Right atrium auricular region (tissue), 2 donors: ENCODE data around the gene TCAP. TPM values are rescaled to one million over a fixed set of nuclear protein-coding genes. Genes with fewer than 3 reads are reported as not detected.

Experiments used
- DNase-seq: peaks from one replicate; pipeline ENCODE4 v3.0.0-alpha.2; 2019; ENCODE audit warnings: low spot score
- H3K27ac ChIP-seq, 2 donors: fragments of 200-600 bp; sonication (generic); 1 replicate in 1 of 2; 2 replicates in 1 of 2; pipeline ENCODE4 v1.5.1; 2016 to 2019
- H3K27me3 ChIP-seq, 2 donors: fragments of 200-600 bp; sonication (generic); one replicate each; pipeline versions ENCODE4 v1.5.1 to v1.6.0; 2017 to 2019
- H3K36me3 ChIP-seq: fragments of 200-600 bp; sonication (generic); one replicate; pipeline ENCODE4 v1.5.1; 2016
- H3K4me1 ChIP-seq, 2 donors: fragments of 200-600 bp; sonication (generic); one replicate each; pipeline versions ENCODE4 v1.5.1 to v1.6.0; 2017 to 2019
- H3K4me3 ChIP-seq, 2 donors: fragments of 200-600 bp; sonication (generic); 1 replicate in 1 of 2; 2 replicates in 1 of 2; pipeline ENCODE4 v1.5.1; 2017 to 2019; ENCODE audit warnings: mild to moderate bottlenecking in 1 of 2, moderate library complexity in 1 of 2
- H3K9me3 ChIP-seq, 2 donors: fragments of 200-600 bp; sonication (generic); one replicate each; pipeline ENCODE4 v1.5.1; 2019
- CTCF ChIP-seq, 2 donors: fragments of 200-600 bp; sonication (generic); IDR thresholded peaks; one replicate each; pipeline ENCODE4 v1.5.1; 2019; ENCODE audit warnings: antibody characterized with exemption in 2 of 2
- total RNA-seq, 2 donors: library from RNA; depleted of rRNA; stranded (reverse); fragments of >200 nt; gene quantifications; one replicate each; pipeline ENCODE4 v1.1.0, GENCODE V29; 2016

Gene TCAP
- total RNA-seq, 2 donors from 2014 or later: 3,380 to 5,284 TPM

GRCh38 chr17:39667945-39668924 is 3.1 kb downstream of the TCAP start, which contains the start of gene PNMT:
Gene PNMT (plus strand): TSS chr17:39668453. CDS start chr17:39668476, 23 bp downstream.
- H3K27ac ChIP-seq: peak within 1 kb of the TSS; percentile 89 to 96
- H3K9me3 ChIP-seq: no peaks in the 10 kb centered on the region
- peak; percentile 65 to 81 for TF ChIP-seq CTCF (IDR thresholded peaks at IDR 0.05)
- peak within 1 kb of the TSS; percentile 57 to 64 for H3K4me3 ChIP-seq
- no peak for DNase-seq
- H3K36me3 ChIP-seq: no peaks in the 10 kb centered on the region
- no peaks in the 10 kb centered on the region for H3K27me3 ChIP-seq
- peaks cover 0 to 78% of the 10 kb centered on the region in 2 donors for H3K4me1 ChIP-seq

- H3K27me3 ChIP-seq: no peaks in the 10 kb centered on the region
Observed at GRCh38 chr17:39669897-39670735, 5.0 kb downstream of the TCAP start.

GRCh38 chr17:39670746-39671145 is 5.6 kb downstream of the TCAP start:
- no peaks in the 10 kb centered on the region for H3K27me3 ChIP-seq

More at GRCh38 chr17:39669897-39670735, 5.0 kb downstream of the TCAP start:
- Histone ChIP-seq H3K27ac (peak overlapping the region; percentile 89 to 96), H3K4me1 (peaks cover 0 to 75% of the 10 kb centered on the region in 2 donors), H3K9me3 (no peaks in the 10 kb centered on the region), H3K4me3 (no peak overlapping the region), H3K36me3 (no peaks in the 10 kb centered on the region)
- no peak for TF ChIP-seq CTCF (IDR thresholded peaks at IDR 0.05)
- no peak for DNase-seq

GRCh38 chr17:39671651-39672521 is 6.7 kb downstream of the TCAP start:
- peak; percentile 53 to 66 for TF ChIP-seq CTCF (IDR thresholded peaks at IDR 0.05)
- Histone ChIP-seq H3K27ac (peak overlapping the region; percentile 89 to 96), H3K4me3 (no peak overlapping the region), H3K4me1 (peaks cover 0 to 87% of the 10 kb centered on the region in 2 donors), H3K36me3 (no peaks in the 10 kb centered on the region), H3K9me3 (no peaks in the 10 kb centered on the region), H3K27me3 (no peaks in the 10 kb centered on the region)
- no peak for DNase-seq

More at GRCh38 chr17:39670746-39671145, 5.6 kb downstream of the TCAP start:
- no peak overlapping the region for H3K4me3 ChIP-seq
- H3K36me3 ChIP-seq: no peaks in the 10 kb centered on the region
- no peaks in the 10 kb centered on the region for H3K9me3 ChIP-seq
- TF ChIP-seq CTCF (IDR thresholded peaks at IDR 0.05): no peak
- H3K4me1 ChIP-seq: peaks cover 0 to 81% of the 10 kb centered on the region in 2 donors
- H3K27ac ChIP-seq: peak overlapping the region; percentile 89 to 96
- DNase-seq: no peak
